WTC11 (cell line): ENCODE measurements around the gene IL31.

ENCODE experiments used
- ATF1 ChIP-seq: sonication (generic); formaldehyde crosslinking; IDR thresholded peaks from 2 replicates; pipeline ENCODE4 v1.8.1; 2023; ENCODE audit warnings: mild to moderate bottlenecking, moderate library complexity, missing genetic modification reagents
- E2F4 ChIP-seq: sonication (generic); formaldehyde crosslinking; IDR thresholded peaks from 2 replicates; pipeline ENCODE4 v1.8.1; 2022; ENCODE audit warnings: low read depth, mild to moderate bottlenecking, moderate library complexity, missing genetic modification reagents, borderline replicate concordance
- ESRRA ChIP-seq: sonication (generic); formaldehyde crosslinking; IDR thresholded peaks from 2 replicates; pipeline ENCODE4 v1.8.1; 2022; ENCODE audit warnings: mild to moderate bottlenecking, missing genetic modification reagents, borderline replicate concordance
- IRF1 ChIP-seq: sonication (generic); formaldehyde crosslinking; IDR thresholded peaks from 2 replicates; pipeline ENCODE4 v1.8.0; 2023; ENCODE audit warnings: missing genetic modification reagents
- MAX ChIP-seq: sonication (generic); formaldehyde crosslinking; IDR thresholded peaks from 2 replicates; pipeline ENCODE4 v1.8.0; 2022; ENCODE audit warnings: mild to moderate bottlenecking, missing genetic modification reagents
- NR2C2 ChIP-seq: sonication (generic); formaldehyde crosslinking; IDR thresholded peaks from 2 replicates; pipeline ENCODE4 v1.8.0; 2022; ENCODE audit warnings: mild to moderate bottlenecking, missing genetic modification reagents
- SMAD3 ChIP-seq: sonication (generic); formaldehyde crosslinking; IDR thresholded peaks from 2 replicates; pipeline ENCODE4 v1.8.0; 2022; ENCODE audit warnings: missing genetic modification reagents, mild to moderate bottlenecking, borderline replicate concordance
- SP1 ChIP-seq: sonication (generic); formaldehyde crosslinking; conservative IDR thresholded peaks from 2 replicates; pipeline ENCODE4 v1.8.1; 2022; ENCODE audit warnings: missing genetic modification reagents
- TCF7 ChIP-seq: sonication (generic); formaldehyde crosslinking; IDR thresholded peaks from 2 replicates; pipeline ENCODE4 v1.8.0; 2022; ENCODE audit warnings: mild to moderate bottlenecking, low read depth, missing genetic modification reagents, moderate library complexity
- USF1 ChIP-seq: sonication (generic); formaldehyde crosslinking; IDR thresholded peaks from 2 replicates; pipeline ENCODE4 v1.8.0; 2022; ENCODE audit warnings: mild to moderate bottlenecking, missing genetic modification reagents
- ZNF423 ChIP-seq: fragments of 250-450 bp; sonication (Bioruptor Pico); IDR thresholded peaks from 2 replicates; pipeline ENCODE4 v2.1.2; 2022; ENCODE audit warnings: mild to moderate bottlenecking, moderate library complexity
- ZNF425 ChIP-seq: fragments of 250-450 bp; sonication (Bioruptor Pico); conservative IDR thresholded peaks from 2 replicates; pipeline ENCODE4 v1.9.0; 2021; ENCODE audit warnings: mild to moderate bottlenecking
- TF ChIP-seq, protein P1 (sequence below): fragments of 200-600 bp; IDR thresholded peaks from 2 replicates; pipeline ENCODE4 v1.8.0; 2022; ENCODE audit warnings: antibody characterized with exemption
- TF ChIP-seq, protein P2 (sequence below): sonication (generic); formaldehyde crosslinking; IDR thresholded peaks from 2 replicates; pipeline ENCODE4 v1.8.1; 2022; ENCODE audit warnings: low read depth, missing genetic modification reagents, borderline replicate concordance

- no peak for TF ChIP-seq TCF7 (CRISPR knock-in tag)
- no peak for TF ChIP-seq ZNF423 (CRISPR knock-in tag)
- TF ChIP-seq, protein P1, sequence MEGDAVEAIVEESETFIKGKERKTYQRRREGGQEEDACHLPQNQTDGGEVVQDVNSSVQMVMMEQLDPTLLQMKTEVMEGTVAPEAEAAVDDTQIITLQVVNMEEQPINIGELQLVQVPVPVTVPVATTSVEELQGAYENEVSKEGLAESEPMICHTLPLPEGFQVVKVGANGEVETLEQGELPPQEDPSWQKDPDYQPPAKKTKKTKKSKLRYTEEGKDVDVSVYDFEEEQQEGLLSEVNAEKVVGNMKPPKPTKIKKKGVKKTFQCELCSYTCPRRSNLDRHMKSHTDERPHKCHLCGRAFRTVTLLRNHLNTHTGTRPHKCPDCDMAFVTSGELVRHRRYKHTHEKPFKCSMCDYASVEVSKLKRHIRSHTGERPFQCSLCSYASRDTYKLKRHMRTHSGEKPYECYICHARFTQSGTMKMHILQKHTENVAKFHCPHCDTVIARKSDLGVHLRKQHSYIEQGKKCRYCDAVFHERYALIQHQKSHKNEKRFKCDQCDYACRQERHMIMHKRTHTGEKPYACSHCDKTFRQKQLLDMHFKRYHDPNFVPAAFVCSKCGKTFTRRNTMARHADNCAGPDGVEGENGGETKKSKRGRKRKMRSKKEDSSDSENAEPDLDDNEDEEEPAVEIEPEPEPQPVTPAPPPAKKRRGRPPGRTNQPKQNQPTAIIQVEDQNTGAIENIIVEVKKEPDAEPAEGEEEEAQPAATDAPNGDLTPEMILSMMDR = no peak
- no peak for TF ChIP-seq ZNF425 (CRISPR knock-in tag)
- no peak for TF ChIP-seq SP1 (CRISPR knock-in tag)
- TF ChIP-seq IRF1 = no peak
- TF ChIP-seq, protein P2, sequence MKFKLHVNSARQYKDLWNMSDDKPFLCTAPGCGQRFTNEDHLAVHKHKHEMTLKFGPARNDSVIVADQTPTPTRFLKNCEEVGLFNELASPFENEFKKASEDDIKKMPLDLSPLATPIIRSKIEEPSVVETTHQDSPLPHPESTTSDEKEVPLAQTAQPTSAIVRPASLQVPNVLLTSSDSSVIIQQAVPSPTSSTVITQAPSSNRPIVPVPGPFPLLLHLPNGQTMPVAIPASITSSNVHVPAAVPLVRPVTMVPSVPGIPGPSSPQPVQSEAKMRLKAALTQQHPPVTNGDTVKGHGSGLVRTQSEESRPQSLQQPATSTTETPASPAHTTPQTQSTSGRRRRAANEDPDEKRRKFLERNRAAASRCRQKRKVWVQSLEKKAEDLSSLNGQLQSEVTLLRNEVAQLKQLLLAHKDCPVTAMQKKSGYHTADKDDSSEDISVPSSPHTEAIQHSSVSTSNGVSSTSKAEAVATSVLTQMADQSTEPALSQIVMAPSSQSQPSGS (CRISPR knock-in tag) = no peak
- no peak for TF ChIP-seq NR2C2 (CRISPR knock-in tag)
- TF ChIP-seq ATF1 = no peak
- TF ChIP-seq MAX (CRISPR knock-in tag) = no peak
- TF ChIP-seq ESRRA = no peak
- no peak for TF ChIP-seq USF1 (CRISPR knock-in tag)
- no peak for TF ChIP-seq E2F4 (CRISPR knock-in tag)
- TF ChIP-seq SMAD3 (CRISPR knock-in tag) = no peak
Measured at GRCh38 chr12:122126342-122126635, 47.7 kb downstream of the IL31 start.
